ENCODE measurements around the gene SCFD2.

SCFD2 gene

GRCh38 chr4:53049528-53049927, 316.3 kb downstream of the SCFD2 start:
- no peaks in the 10 kb centered on the region for H3K27me3 ChIP-seq
- no peaks in the 10 kb centered on the region for H3K9me3 ChIP-seq
- DNase-seq = no peak
- H3K36me3 ChIP-seq = no peaks in the 10 kb centered on the region
- H3K4me3 ChIP-seq (ENCODE audit: low read depth, low read length) = no peak overlapping the region
- TF ChIP-seq CTCF (IDR thresholded peaks at IDR 0.05; ENCODE audit: low read depth, low read length) = no peak
- peaks cover 7% of the 10 kb centered on the region for H3K4me1 ChIP-seq

- DNase-seq = no peak
- peaks cover 19% of the 10 kb centered on the region for H3K4me1 ChIP-seq
- no peak for TF ChIP-seq CTCF (IDR thresholded peaks at IDR 0.05; ENCODE audit: low read depth, low read length)
- H3K9me3 ChIP-seq = no peaks in the 10 kb centered on the region; the same call in 1 of the 2 replicates
- no peaks in the 10 kb centered on the region for H3K36me3 ChIP-seq
- H3K4me3 ChIP-seq (ENCODE audit: low read depth, low read length) = no peak overlapping the region
- no peaks in the 10 kb centered on the region for H3K27me3 ChIP-seq
These were observed 321.3 kb downstream of the SCFD2 start for GRCh38 chr4:53044651-53044960.

GRCh38 chr4:53043891-53044650, 321.8 kb downstream of the SCFD2 start:
- no peaks in the 10 kb centered on the region for H3K27me3 ChIP-seq
- no peaks in the 10 kb centered on the region for H3K36me3 ChIP-seq
- TF ChIP-seq CTCF (IDR thresholded peaks at IDR 0.05; ENCODE audit: low read depth, low read length) = no peak
- peaks cover 19% of the 10 kb centered on the region for H3K4me1 ChIP-seq
- no peak for DNase-seq
- H3K4me3 ChIP-seq (ENCODE audit: low read depth, low read length) = no peak overlapping the region
- H3K9me3 ChIP-seq = no peaks in the 10 kb centered on the region; the same call in 1 of the 2 replicates

- Histone ChIP-seq H3K4me1 (peaks cover 19% of the 10 kb centered on the region), H3K36me3 (no peaks in the 10 kb centered on the region), H3K4me3 (ENCODE audit: low read depth, low read length) (no peak overlapping the region), H3K9me3 (no peaks in the 10 kb centered on the region; the same call in 1 of the 2 replicates), H3K27me3 (no peaks in the 10 kb centered on the region)
- DNase-seq = no peak
- TF ChIP-seq CTCF (IDR thresholded peaks at IDR 0.05; ENCODE audit: low read depth, low read length) = no peak
These were observed 322.8 kb downstream of the SCFD2 start for GRCh38 chr4:53043055-53043454.

GRCh38 chr4:53040851-53041250, 325.0 kb downstream of the SCFD2 start:
- Histone ChIP-seq H3K36me3 (no peaks in the 10 kb centered on the region), H3K9me3 (no peaks in the 10 kb centered on the region; the same call in 1 of the 2 replicates), H3K4me3 (ENCODE audit: low read depth, low read length) (no peak overlapping the region), H3K4me1 (peaks cover 19% of the 10 kb centered on the region), H3K27me3 (no peaks in the 10 kb centered on the region)
- TF ChIP-seq CTCF (IDR thresholded peaks at IDR 0.05; ENCODE audit: low read depth, low read length) = no peak
- DNase-seq = no peak

- no peak for DNase-seq
- no peak for TF ChIP-seq CTCF (IDR thresholded peaks at IDR 0.05; ENCODE audit: low read depth, low read length)
- peaks cover 19% of the 10 kb centered on the region for H3K4me1 ChIP-seq
- no peak overlapping the region for H3K4me3 ChIP-seq (ENCODE audit: low read depth, low read length)
- H3K27me3 ChIP-seq = no peaks in the 10 kb centered on the region
- no peaks in the 10 kb centered on the region for H3K36me3 ChIP-seq
- H3K9me3 ChIP-seq = no peaks in the 10 kb centered on the region; the same call in 1 of the 2 replicates
These were observed 325.4 kb downstream of the SCFD2 start for GRCh38 chr4:53040459-53040815.
